HepG2 (cell line): ENCODE data around the gene CAMSAP3. TPM values are rescaled to one million over a fixed set of nuclear protein-coding genes. Genes with fewer than 3 reads are reported as not detected.

ENCODE experiments used
- AGO2 ChIP-seq: fragments of 200-400 bp; formaldehyde crosslinking; optimal IDR thresholded peaks from 2 replicates; pipeline ENCODE3; 2017; ENCODE audit warnings: mild to moderate bottlenecking, low read depth, low read length, moderate library complexity
- FLYWCH1 ChIP-seq: sonication (generic); formaldehyde crosslinking; IDR thresholded peaks from 2 replicates; pipeline ENCODE4 v1.8.1; 2023; ENCODE audit warnings: mild to moderate bottlenecking, missing genetic modification reagents
- FOXA3 ChIP-seq: IDR thresholded peaks from 2 replicates; pipeline ENCODE4 v1.6.1; 2016; ENCODE audit warnings: missing genetic modification reagents, missing compliant biosample characterization
- GATA4 ChIP-seq: sonication (generic); IDR thresholded peaks from 2 replicates; pipeline ENCODE4 v1.6.1; 2016; ENCODE audit warnings: antibody characterized with exemption, low read depth, borderline replicate concordance
- GATAD1 ChIP-seq: IDR thresholded peaks from 2 replicates; pipeline ENCODE4 v1.6.1; 2016; ENCODE audit warnings: missing genetic modification reagents, missing compliant biosample characterization
- GPN1 ChIP-seq: sonication (generic); formaldehyde crosslinking; IDR thresholded peaks from 2 replicates; pipeline ENCODE4 v1.5.1; 2020; ENCODE audit warnings: missing genetic modification reagents, borderline replicate concordance
- HNRNPH1 ChIP-seq: fragments of 200-400 bp; formaldehyde crosslinking; optimal IDR thresholded peaks from 2 replicates; pipeline ENCODE3; 2017; ENCODE audit warnings: mild to moderate bottlenecking, low read depth, low read length
- KDM5A ChIP-seq: fragments of 200-600 bp; sonication (generic); IDR thresholded peaks from 2 replicates; pipeline ENCODE4 v1.7.0; 2018; ENCODE audit warnings: antibody characterized with exemption, mild to moderate bottlenecking, low read length, borderline replicate concordance
- MAFK ChIP-seq, 2 experiments: IDR thresholded peaks in 1 of 2; conservative IDR thresholded peaks in 1 of 2; 2 replicates each; pipeline ENCODE4 v1.6.1; 2011; ENCODE audit warnings: improper control_type of control experiment in 2 of 2, low read length in 2 of 2
- MIXL1 ChIP-seq: IDR thresholded peaks from 2 replicates; pipeline ENCODE4 v1.6.1; 2016
- MTA3 ChIP-seq: sonication (generic); formaldehyde crosslinking; IDR thresholded peaks from 2 replicates; pipeline ENCODE4 v1.4.0; 2020; ENCODE audit warnings: missing genetic modification reagents
- NCOA2 ChIP-seq: sonication (generic); formaldehyde crosslinking; IDR thresholded peaks from 2 replicates; pipeline ENCODE4 v1.8.0; 2022; ENCODE audit warnings: inconsistent platforms
- NFE2L1 ChIP-seq: sonication (generic); formaldehyde crosslinking; IDR thresholded peaks from 2 replicates; pipeline ENCODE4 v1.4.0; 2020; ENCODE audit warnings: missing genetic modification reagents, mild to moderate bottlenecking, borderline replicate concordance
- PHF21A ChIP-seq: sonication (generic); formaldehyde crosslinking; IDR thresholded peaks from 2 replicates; pipeline ENCODE4 v1.5.0; 2020; ENCODE audit warnings: mild to moderate bottlenecking, missing genetic modification reagents
- SIN3B ChIP-seq: fragments of 150-350 bp; IDR thresholded peaks from 2 replicates; pipeline ENCODE4 v1.6.1; 2014; ENCODE audit warnings: low read length
- TBP ChIP-seq: sonication (generic); formaldehyde crosslinking; IDR thresholded peaks from 2 replicates; pipeline ENCODE4 v1.5.0; 2020; ENCODE audit warnings: missing genetic modification reagents
- ZNF674 ChIP-seq: sonication (generic); formaldehyde crosslinking; IDR thresholded peaks from 2 replicates; pipeline ENCODE4 v1.5.0; 2020; ENCODE audit warnings: low read depth, mild to moderate bottlenecking, missing genetic modification reagents
- ZNF800 ChIP-seq: sonication (generic); formaldehyde crosslinking; IDR thresholded peaks from 2 replicates; pipeline ENCODE4 v1.4.0; 2020; ENCODE audit warnings: missing genetic modification reagents
- ZSCAN31 ChIP-seq: sonication (generic); formaldehyde crosslinking; IDR thresholded peaks from 2 replicates; pipeline ENCODE4 v1.5.0; 2020; ENCODE audit warnings: low read depth, mild to moderate bottlenecking, missing genetic modification reagents
- polyA plus RNA-seq, 8 experiments: library from polyadenylated mRNA; depleted of rRNA in 3 of 8; stranded (reverse) in 7 of 8; unstranded in 1 of 8; fragments of >200 nt; fragmentation: Illumina TruSeq in 4 of 8; extraction: Trizol in 4 of 8; gene quantifications; 2 replicates each; pipeline versions ENCODE4 v1.2.1 to v1.2.3, GENCODE V29; 2011 to 2016; ENCODE audit warnings: low read depth in 4 of 8, missing spikeins in 1 of 8, mixed read lengths in 1 of 8; ENCODE audit not compliant: insufficient read depth in 1 of 8
- total RNA-seq, 5 experiments: library from RNA; depleted of rRNA; stranded (reverse); fragments of >200 nt; fragmentation: Illumina TruSeq; extraction: Trizol; gene quantifications; 2 replicates each; pipeline ENCODE4 v1.2.3, GENCODE V29; 2016; ENCODE audit warnings: low read depth in 1 of 5
- TF ChIP-seq, protein P1 (sequence below): sonication (generic); formaldehyde crosslinking; IDR thresholded peaks from 2 replicates; pipeline ENCODE4 v1.4.0; 2020; ENCODE audit warnings: missing genetic modification reagents
- TF ChIP-seq, protein P2 (sequence below): IDR thresholded peaks from 2 replicates; pipeline ENCODE4 v1.6.1; 2016; ENCODE audit warnings: missing compliant biosample characterization, missing genetic modification reagents, borderline replicate concordance
- TF ChIP-seq, protein P3 (sequence below): sonication (generic); formaldehyde crosslinking; IDR thresholded peaks from 2 replicates; pipeline ENCODE4 v1.8.0; 2022; ENCODE audit warnings: missing genetic modification reagents, mild to moderate bottlenecking, moderate library complexity, borderline replicate concordance

Gene CAMSAP3
- total and polyA plus RNA-seq, 2 of the 13 experiments (the other 11 are each of a cell fraction or from before 2014, with no cell fraction given): 10.8 to 11.8 TPM

- TF ChIP-seq HNRNPH1: no peak
- TF ChIP-seq, protein P1, sequence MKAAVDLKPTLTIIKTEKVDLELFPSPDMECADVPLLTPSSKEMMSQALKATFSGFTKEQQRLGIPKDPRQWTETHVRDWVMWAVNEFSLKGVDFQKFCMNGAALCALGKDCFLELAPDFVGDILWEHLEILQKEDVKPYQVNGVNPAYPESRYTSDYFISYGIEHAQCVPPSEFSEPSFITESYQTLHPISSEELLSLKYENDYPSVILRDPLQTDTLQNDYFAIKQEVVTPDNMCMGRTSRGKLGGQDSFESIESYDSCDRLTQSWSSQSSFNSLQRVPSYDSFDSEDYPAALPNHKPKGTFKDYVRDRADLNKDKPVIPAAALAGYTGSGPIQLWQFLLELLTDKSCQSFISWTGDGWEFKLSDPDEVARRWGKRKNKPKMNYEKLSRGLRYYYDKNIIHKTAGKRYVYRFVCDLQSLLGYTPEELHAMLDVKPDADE (CRISPR knock-in tag): peak; percentile 99
- peak; percentile 77 for TF ChIP-seq GATAD1 (CRISPR knock-in tag)
- TF ChIP-seq FLYWCH1: peak; percentile 90; the same call in 1 of the 2 replicates
- peak; percentile 93; the same call in 1 of the 2 replicates for TF ChIP-seq MTA3 (CRISPR knock-in tag)
- no peak for TF ChIP-seq PHF21A
- TF ChIP-seq MAFK (conservative IDR thresholded peaks at IDR 0.05 in 1 of 2, IDR thresholded peaks at IDR 0.05 in 1 of 2; ENCODE audit: low read length in 2 of 2): no peak
- peak; percentile 93 for TF ChIP-seq ZSCAN31 (CRISPR knock-in tag)
- peak; percentile 40; the same call in 1 of the 2 replicates for TF ChIP-seq FOXA3 (CRISPR knock-in tag)
- peak; percentile 72; the same call in 1 of the 2 replicates for TF ChIP-seq NFE2L1 (CRISPR knock-in tag)
- peak; percentile 87; the same call in 1 of the 2 replicates for TF ChIP-seq MIXL1 (CRISPR knock-in tag)
- peak; percentile 70; the same call in 1 of the 2 replicates for TF ChIP-seq ZNF674 (CRISPR knock-in tag)
- peak; percentile 86 for TF ChIP-seq ZNF800 (CRISPR knock-in tag)
- no peak for TF ChIP-seq KDM5A
- TF ChIP-seq SIN3B: no peak
- TF ChIP-seq AGO2: no peak
- peak; percentile 99 for TF ChIP-seq GPN1 (CRISPR knock-in tag)
- no peak for TF ChIP-seq GATA4
- TF ChIP-seq TBP (CRISPR knock-in tag): no peak
- TF ChIP-seq, protein P2, sequence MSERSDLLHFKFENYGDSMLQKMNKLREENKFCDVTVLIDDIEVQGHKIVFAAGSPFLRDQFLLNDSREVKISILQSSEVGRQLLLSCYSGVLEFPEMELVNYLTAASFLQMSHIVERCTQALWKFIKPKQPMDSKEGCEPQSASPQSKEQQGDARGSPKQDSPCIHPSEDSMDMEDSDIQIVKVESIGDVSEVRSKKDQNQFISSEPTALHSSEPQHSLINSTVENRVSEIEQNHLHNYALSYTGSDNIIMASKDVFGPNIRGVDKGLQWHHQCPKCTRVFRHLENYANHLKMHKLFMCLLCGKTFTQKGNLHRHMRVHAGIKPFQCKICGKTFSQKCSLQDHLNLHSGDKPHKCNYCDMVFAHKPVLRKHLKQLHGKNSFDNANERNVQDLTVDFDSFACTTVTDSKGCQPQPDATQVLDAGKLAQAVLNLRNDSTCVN (CRISPR knock-in tag): peak; percentile 97
- TF ChIP-seq, protein P3, sequence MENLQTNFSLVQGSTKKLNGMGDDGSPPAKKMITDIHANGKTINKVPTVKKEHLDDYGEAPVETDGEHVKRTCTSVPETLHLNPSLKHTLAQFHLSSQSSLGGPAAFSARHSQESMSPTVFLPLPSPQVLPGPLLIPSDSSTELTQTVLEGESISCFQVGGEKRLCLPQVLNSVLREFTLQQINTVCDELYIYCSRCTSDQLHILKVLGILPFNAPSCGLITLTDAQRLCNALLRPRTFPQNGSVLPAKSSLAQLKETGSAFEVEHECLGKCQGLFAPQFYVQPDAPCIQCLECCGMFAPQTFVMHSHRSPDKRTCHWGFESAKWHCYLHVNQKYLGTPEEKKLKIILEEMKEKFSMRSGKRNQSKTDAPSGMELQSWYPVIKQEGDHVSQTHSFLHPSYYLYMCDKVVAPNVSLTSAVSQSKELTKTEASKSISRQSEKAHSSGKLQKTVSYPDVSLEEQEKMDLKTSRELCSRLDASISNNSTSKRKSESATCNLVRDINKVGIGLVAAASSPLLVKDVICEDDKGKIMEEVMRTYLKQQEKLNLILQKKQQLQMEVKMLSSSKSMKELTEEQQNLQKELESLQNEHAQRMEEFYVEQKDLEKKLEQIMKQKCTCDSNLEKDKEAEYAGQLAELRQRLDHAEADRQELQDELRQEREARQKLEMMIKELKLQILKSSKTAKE (CRISPR knock-in tag): peak; percentile 47
- TF ChIP-seq NCOA2: peak; percentile 84
Observed at GRCh38 chr19:7562646-7563393, 32.8 kb upstream of the CAMSAP3 start (continued).
